ENCODE measurements around the gene MGAT5.

GRCh38 chr2:134287323-134287722 is 33.5 kb downstream of the MGAT5 start:
- TF ChIP-seq CTCF (IDR thresholded peaks at IDR 0.05) = no peak
- TF ChIP-seq POLR2A (IDR thresholded peaks at IDR 0.05) = no peak

All from uterus (tissue), 2 donors.